Activated gamma-delta T cell treated with anti-CD3 and anti-CD28 coated beads, Interleukin-2, amount 50 U/mL, for 16 hours (primary cell): ENCODE data around the gene FN3K.

Source experiments
- DNase-seq: peaks from one replicate; pipeline ENCODE4 v3.0.0-alpha.2; 2020; ENCODE audit warnings: low read depth

Gene FN3K

DNA sequence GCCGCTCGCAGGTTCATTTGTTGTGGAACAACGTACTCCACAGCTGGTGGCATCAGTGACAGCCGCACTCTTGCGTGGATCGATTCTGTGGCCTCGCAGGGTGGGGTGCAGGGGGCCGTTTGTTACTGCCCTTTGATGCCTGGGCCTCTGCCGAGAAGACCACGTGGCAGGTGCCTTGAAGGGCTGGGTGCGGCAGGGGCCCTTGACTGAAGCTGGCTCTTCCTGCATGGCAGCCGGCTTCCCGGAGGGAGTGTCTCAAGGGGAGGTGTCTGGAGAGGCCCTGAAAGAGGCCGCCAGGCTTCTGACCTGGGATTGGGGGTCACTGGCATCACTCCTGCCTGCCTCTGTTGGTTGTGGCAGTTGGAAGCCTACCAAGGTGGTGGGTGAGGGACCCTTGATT lies 60.2 kb downstream of the FN3K start:
- no peak for DNase-seq

DNA sequence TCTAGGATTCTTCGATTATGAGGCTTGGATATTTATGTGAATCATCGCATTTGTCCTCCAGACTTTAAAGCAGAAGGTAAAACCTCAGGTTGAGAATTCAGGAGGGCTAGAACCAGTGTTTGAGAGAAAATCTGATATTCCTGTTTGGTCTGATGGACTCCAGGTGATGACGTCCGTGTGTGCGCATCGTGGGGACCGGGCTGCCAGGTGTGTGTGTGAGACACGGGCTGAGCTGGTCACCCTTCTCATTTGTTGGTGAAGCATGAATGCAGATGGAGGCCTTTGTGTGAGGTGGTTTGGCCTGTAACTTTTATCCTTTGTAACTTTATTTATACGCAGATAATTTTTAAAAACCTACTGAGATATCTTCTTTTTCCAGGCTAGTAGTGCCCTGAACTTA lies 61.6 kb downstream of the FN3K start:
- no peak for DNase-seq

DNA sequence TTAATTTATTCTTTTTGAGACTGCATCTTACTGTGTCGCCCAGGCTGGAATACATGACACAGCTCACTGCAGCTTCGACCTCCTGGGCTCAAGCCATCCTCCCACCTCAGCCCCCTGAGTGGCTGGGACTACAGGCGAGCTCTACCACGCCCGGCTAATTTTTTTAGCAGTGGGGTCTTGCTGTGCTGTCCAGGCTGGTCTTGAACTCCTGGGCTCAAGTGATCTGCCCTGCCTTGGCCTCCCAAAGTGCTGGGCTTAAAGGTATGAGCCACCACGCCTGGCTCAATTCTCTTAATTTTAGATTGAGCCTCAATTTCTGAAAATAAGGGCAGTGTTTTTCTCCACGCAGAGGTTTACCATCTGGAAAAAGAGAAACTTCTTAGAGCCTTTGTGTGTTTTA lies 63.3 kb downstream of the FN3K start:
- DNase-seq = no peak

DNA sequence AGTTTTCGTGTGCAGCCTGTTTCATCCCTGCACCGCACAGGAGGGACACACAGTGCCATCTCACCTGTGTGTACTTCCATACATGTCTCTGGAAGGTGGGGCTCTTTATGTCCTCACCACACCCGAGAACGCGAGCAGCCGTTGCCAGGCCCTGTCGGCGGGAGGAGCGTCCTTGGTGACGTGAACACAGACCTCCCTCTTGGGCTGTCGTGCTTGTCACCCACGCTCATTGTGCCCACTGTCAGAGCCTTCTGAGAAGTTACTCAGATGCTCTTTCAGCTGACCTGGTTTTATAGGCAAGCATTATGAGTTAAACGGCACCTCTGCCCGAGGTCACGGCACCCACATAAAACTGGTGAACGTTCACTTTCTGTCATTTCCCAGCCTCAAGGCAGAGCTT lies 64.2 kb downstream of the FN3K start:
- no peak for DNase-seq
